Parathyroid adenoma (tissue), 2 donors: Measurements from ENCODE around the gene DTX3.

ENCODE experiments used
- H2AFZ ChIP-seq: fragments of 300-600 bp; sonication (generic); one replicate; pipeline ENCODE4 v1.7.0; 2017; ENCODE audit warnings: antibody characterized with exemption, mild to moderate bottlenecking
- H3K27ac ChIP-seq: fragments of 300-600 bp; sonication (generic); one replicate; pipeline ENCODE4 v1.7.0; 2017
- H3K27me3 ChIP-seq: fragments of 300-600 bp; sonication (generic); one replicate; pipeline ENCODE4 v1.7.0; 2017; ENCODE audit warnings: low read length; ENCODE audit not compliant: control insufficient read depth, insufficient read depth
- H3K36me3 ChIP-seq: fragments of 300-600 bp; sonication (generic); one replicate; pipeline ENCODE4 v1.7.0; 2017; ENCODE audit warnings: low read length; ENCODE audit not compliant: control insufficient read depth, insufficient read depth
- H3K4me1 ChIP-seq: fragments of 300-600 bp; sonication (generic); one replicate; pipeline ENCODE4 v1.7.0; 2017; ENCODE audit warnings: control low read depth
- H3K4me2 ChIP-seq: fragments of 300-600 bp; sonication (generic); one replicate; pipeline ENCODE4 v1.7.0; 2017; ENCODE audit warnings: low read length
- H3K4me3 ChIP-seq: fragments of 300-600 bp; sonication (generic); one replicate; pipeline ENCODE4 v1.7.0; 2017; ENCODE audit warnings: low read depth, low read length
- H3K79me2 ChIP-seq: fragments of 300-600 bp; sonication (generic); one replicate; pipeline ENCODE4 v1.7.0; 2017; ENCODE audit warnings: control low read depth
- H3K9ac ChIP-seq: fragments of 300-600 bp; sonication (generic); one replicate; pipeline ENCODE4 v1.7.0; 2017; ENCODE audit warnings: mild to moderate bottlenecking
- H3K9me3 ChIP-seq: fragments of 300-600 bp; sonication (generic); one replicate; pipeline ENCODE4 v1.7.0; 2017; ENCODE audit warnings: low read length; ENCODE audit not compliant: control insufficient read depth
- CTCF ChIP-seq: fragments of 300-600 bp; sonication (generic); IDR thresholded peaks from one replicate; pipeline ENCODE4 v1.7.0; 2017; ENCODE audit warnings: antibody characterized with exemption, mild to moderate bottlenecking
- donor health status: primary hyperparathyroidism.

Gene DTX3

GRCh38 chr12:57604992-57605810 is 577 bp downstream of the DTX3 start:
- Histone ChIP-seq H3K4me1 (peaks cover 13% of the 10 kb centered on the region), H3K36me3 (no peaks in the 10 kb centered on the region)

GRCh38 chr12:57605811-57606311 is 1.2 kb downstream of the DTX3 start:
- no peak for TF ChIP-seq CTCF
- peak overlapping the region; percentile 93 for H3K27ac ChIP-seq
- H3K9me3 ChIP-seq, result no peaks in the 10 kb centered on the region
- H3K4me1 ChIP-seq, result peaks cover 13% of the 10 kb centered on the region
- H3K36me3 ChIP-seq, result no peaks in the 10 kb centered on the region
- H3K27me3 ChIP-seq, result no peaks in the 10 kb centered on the region
- H3K9ac ChIP-seq, result no peak overlapping the region
- H3K4me3 ChIP-seq, result no peak overlapping the region
- H3K4me2 ChIP-seq, result peak overlapping the region; percentile 96
- H2AFZ ChIP-seq, result no peak overlapping the region
- no peaks in the 10 kb centered on the region for H3K79me2 ChIP-seq

More at GRCh38 chr12:57604992-57605810, 577 bp downstream of the DTX3 start:
- peak overlapping the region; percentile 96 for H3K4me2 ChIP-seq
- peak overlapping the region; percentile 99 for H2AFZ ChIP-seq
- H3K4me3 ChIP-seq, result peak overlapping the region; percentile 87
- H3K9me3 ChIP-seq, result no peaks in the 10 kb centered on the region
- H3K9ac ChIP-seq, result peak overlapping the region; percentile 87
- H3K27ac ChIP-seq, result peak overlapping the region; percentile 93
- H3K79me2 ChIP-seq, result no peaks in the 10 kb centered on the region
- no peak for TF ChIP-seq CTCF
- H3K27me3 ChIP-seq, result no peaks in the 10 kb centered on the region

GRCh38 chr12:57606399-57606798 is 1.8 kb downstream of the DTX3 start:
- Histone ChIP-seq H3K4me1 (peaks cover 13% of the 10 kb centered on the region), H3K27me3 (no peaks in the 10 kb centered on the region)

GRCh38 chr12:57606821-57607220 is 2.2 kb downstream of the DTX3 start:
- H3K79me2 ChIP-seq, result no peaks in the 10 kb centered on the region
- no peaks in the 10 kb centered on the region for H3K27me3 ChIP-seq
- H2AFZ ChIP-seq, result no peak overlapping the region
- no peak overlapping the region for H3K27ac ChIP-seq
- no peak overlapping the region for H3K4me3 ChIP-seq
- no peak overlapping the region for H3K4me2 ChIP-seq
- H3K4me1 ChIP-seq, result peaks cover 13% of the 10 kb centered on the region
- no peaks in the 10 kb centered on the region for H3K9me3 ChIP-seq
- H3K36me3 ChIP-seq, result no peaks in the 10 kb centered on the region
- TF ChIP-seq CTCF, result no peak
- H3K9ac ChIP-seq, result no peak overlapping the region

More at GRCh38 chr12:57606399-57606798, 1.8 kb downstream of the DTX3 start:
- H2AFZ ChIP-seq, result no peak overlapping the region
- no peak for TF ChIP-seq CTCF
- H3K27ac ChIP-seq, result no peak overlapping the region
- H3K9me3 ChIP-seq, result no peaks in the 10 kb centered on the region
- H3K4me2 ChIP-seq, result no peak overlapping the region
- no peaks in the 10 kb centered on the region for H3K79me2 ChIP-seq
- H3K4me3 ChIP-seq, result no peak overlapping the region
- no peak overlapping the region for H3K9ac ChIP-seq
- H3K36me3 ChIP-seq, result no peaks in the 10 kb centered on the region
